GM20000 (cell line): ENCODE measurements around the gene ITGA1.

ENCODE experiments used
- DNase-seq: peaks from one replicate; pipeline ENCODE4 v3.0.0; 2012; ENCODE audit warnings: low spot score
- CTCF ChIP-seq: IDR thresholded peaks from 2 replicates; pipeline ENCODE4 v1.5.1; 2012; ENCODE audit warnings: mild to moderate bottlenecking, control low read depth; ENCODE audit errors: extremely low read depth, missing control alignments

The ITGA1 gene

GRCh38 chr5:52876456-52876855 lies 88.7 kb downstream of the ITGA1 start:
- TF ChIP-seq CTCF = no peak
- DNase-seq = no peak

GRCh38 chr5:52878656-52879055 lies 90.9 kb downstream of the ITGA1 start:
- no peak for TF ChIP-seq CTCF
- DNase-seq = no peak

- DNase-seq = no peak
- TF ChIP-seq CTCF = no peak
Observed at GRCh38 chr5:52880541-52880940, 92.8 kb downstream of the ITGA1 start.

- no peak for TF ChIP-seq CTCF
- DNase-seq = no peak
Observed at GRCh38 chr5:52881468-52881867, 93.8 kb downstream of the ITGA1 start.

- TF ChIP-seq CTCF = no peak
Observed at GRCh38 chr5:52883110-52883509, 95.4 kb downstream of the ITGA1 start.

GRCh38 chr5:52884453-52884852 lies 96.7 kb downstream of the ITGA1 start:
- TF ChIP-seq CTCF = no peak
- no peak for DNase-seq

More at GRCh38 chr5:52883110-52883509, 95.4 kb downstream of the ITGA1 start:
- no peak for DNase-seq

- TF ChIP-seq CTCF = no peak
- DNase-seq = no peak
Observed at GRCh38 chr5:52885614-52886013, 97.9 kb downstream of the ITGA1 start.
